Measurements from ENCODE around the gene ABCA12.

Gene ABCA12

DNA sequence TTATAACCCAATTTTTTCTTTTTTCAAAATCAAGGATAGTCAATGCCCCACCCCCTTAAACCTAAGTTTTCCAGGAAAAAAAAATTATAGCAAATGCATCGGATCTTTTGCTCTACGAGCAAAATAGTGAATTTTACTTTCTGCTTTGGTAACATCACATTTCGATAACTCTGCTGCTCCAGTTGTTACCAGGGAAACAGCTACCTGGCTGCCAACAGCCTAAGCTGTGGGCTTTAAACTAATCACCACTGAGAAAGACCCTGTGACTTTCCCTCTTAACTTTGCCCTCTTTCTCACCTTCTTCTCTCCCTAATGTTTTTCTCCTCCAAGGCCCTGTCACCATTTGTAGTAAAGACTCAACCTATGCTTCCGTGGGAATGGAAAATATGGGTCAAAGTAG lies 145.5 kb downstream of the ABCA12 start:
- ChIA-PET CTCF (no interaction called here), POLR2A (no interaction called here)
- TF ChIP-seq CTBP1 (IDR thresholded peaks at IDR 0.05; ENCODE audit: borderline replicate concordance) (no peak), ZNF384 (IDR thresholded peaks at IDR 0.05) (no peak), SUZ12 (IDR thresholded peaks at IDR 0.05) (no peak), FOXA1 (IDR thresholded peaks at IDR 0.05) (no peak), BHLHE40 (IDR thresholded peaks at IDR 0.05; ENCODE audit: borderline replicate concordance) (no peak), SP1 (IDR thresholded peaks at IDR 0.05) (no peak), ARNT (IDR thresholded peaks at IDR 0.05) (no peak), ELF4 (IDR thresholded peaks at IDR 0.05) (no peak), HDGF (IDR thresholded peaks at IDR 0.05; ENCODE audit: borderline replicate concordance) (no peak), NFRKB (IDR thresholded peaks at IDR 0.05) (no peak), L3MBTL2 (conservative IDR thresholded peaks at IDR 0.05) (no peak), TARDBP (IDR thresholded peaks at IDR 0.05) (no peak), FOXM1 (IDR thresholded peaks at IDR 0.05; ENCODE audit: borderline replicate concordance) (no peak), FOXK2 (IDR thresholded peaks at IDR 0.05) (no peak), LEF1 (IDR thresholded peaks at IDR 0.05; ENCODE audit: borderline replicate concordance) (no peak)
- TF ChIP-seq, protein P1, sequence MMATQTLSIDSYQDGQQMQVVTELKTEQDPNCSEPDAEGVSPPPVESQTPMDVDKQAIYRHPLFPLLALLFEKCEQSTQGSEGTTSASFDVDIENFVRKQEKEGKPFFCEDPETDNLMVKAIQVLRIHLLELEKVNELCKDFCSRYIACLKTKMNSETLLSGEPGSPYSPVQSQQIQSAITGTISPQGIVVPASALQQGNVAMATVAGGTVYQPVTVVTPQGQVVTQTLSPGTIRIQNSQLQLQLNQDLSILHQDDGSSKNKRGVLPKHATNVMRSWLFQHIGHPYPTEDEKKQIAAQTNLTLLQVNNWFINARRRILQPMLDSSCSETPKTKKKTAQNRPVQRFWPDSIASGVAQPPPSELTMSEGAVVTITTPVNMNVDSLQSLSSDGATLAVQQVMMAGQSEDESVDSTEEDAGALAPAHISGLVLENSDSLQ (IDR thresholded peaks at IDR 0.05): no peak
- DNase-seq (ENCODE audit: extremely low spot score): no peak

- ChIA-PET POLR2A (no interaction called here), CTCF (no interaction called here)
- DNase-seq (ENCODE audit: extremely low spot score): no peak
- TF ChIP-seq L3MBTL2 (conservative IDR thresholded peaks at IDR 0.05): no peak
- no peak for TF ChIP-seq SP1 (IDR thresholded peaks at IDR 0.05)
- TF ChIP-seq FOXK2 (IDR thresholded peaks at IDR 0.05): no peak
- TF ChIP-seq FOXM1 (IDR thresholded peaks at IDR 0.05; ENCODE audit: borderline replicate concordance): no peak
- no peak for TF ChIP-seq LEF1 (IDR thresholded peaks at IDR 0.05; ENCODE audit: borderline replicate concordance)
- no peak for TF ChIP-seq ELF4 (IDR thresholded peaks at IDR 0.05)
- no peak for TF ChIP-seq BHLHE40 (IDR thresholded peaks at IDR 0.05; ENCODE audit: borderline replicate concordance)
- no peak for TF ChIP-seq CTBP1 (IDR thresholded peaks at IDR 0.05; ENCODE audit: borderline replicate concordance)
- TF ChIP-seq TARDBP (IDR thresholded peaks at IDR 0.05): no peak
- TF ChIP-seq, protein P1 (IDR thresholded peaks at IDR 0.05): no peak
- TF ChIP-seq SUZ12 (IDR thresholded peaks at IDR 0.05): no peak
- TF ChIP-seq ZNF384 (IDR thresholded peaks at IDR 0.05): no peak
- TF ChIP-seq HDGF (IDR thresholded peaks at IDR 0.05; ENCODE audit: borderline replicate concordance): no peak
- no peak for TF ChIP-seq FOXA1 (IDR thresholded peaks at IDR 0.05)
- TF ChIP-seq NFRKB (IDR thresholded peaks at IDR 0.05): no peak
- TF ChIP-seq ARNT (IDR thresholded peaks at IDR 0.05): no peak
Observed at GRCh38 chr2:214989187-214989586, 149.2 kb downstream of the ABCA12 start.

GRCh38 chr2:214987261-214987660 lies 151.2 kb downstream of the ABCA12 start:
- no peak for TF ChIP-seq NFRKB (IDR thresholded peaks at IDR 0.05)
- no peak for TF ChIP-seq BHLHE40 (IDR thresholded peaks at IDR 0.05; ENCODE audit: borderline replicate concordance)
- no peak for TF ChIP-seq ARNT (IDR thresholded peaks at IDR 0.05)
- POLR2A ChIA-PET: no interaction called here
- DNase-seq (ENCODE audit: extremely low spot score): no peak
- CTCF ChIA-PET: no interaction called here

GRCh38 chr2:214985619-214986018 lies 152.8 kb downstream of the ABCA12 start:
- ChIA-PET POLR2A (no interaction called here), CTCF (no interaction called here)
- no peak for DNase-seq (ENCODE audit: extremely low spot score)
- TF ChIP-seq ELF4 (IDR thresholded peaks at IDR 0.05) (no peak), TARDBP (IDR thresholded peaks at IDR 0.05) (no peak), HDGF (IDR thresholded peaks at IDR 0.05; ENCODE audit: borderline replicate concordance) (no peak), SP1 (IDR thresholded peaks at IDR 0.05) (no peak), SUZ12 (IDR thresholded peaks at IDR 0.05) (no peak), LEF1 (IDR thresholded peaks at IDR 0.05; ENCODE audit: borderline replicate concordance) (no peak), CTBP1 (IDR thresholded peaks at IDR 0.05; ENCODE audit: borderline replicate concordance) (no peak), L3MBTL2 (conservative IDR thresholded peaks at IDR 0.05) (no peak), FOXK2 (IDR thresholded peaks at IDR 0.05) (no peak), FOXM1 (IDR thresholded peaks at IDR 0.05; ENCODE audit: borderline replicate concordance) (no peak), ARNT (IDR thresholded peaks at IDR 0.05) (no peak), ZNF384 (IDR thresholded peaks at IDR 0.05) (no peak), BHLHE40 (IDR thresholded peaks at IDR 0.05; ENCODE audit: borderline replicate concordance) (no peak), FOXA1 (IDR thresholded peaks at IDR 0.05) (no peak), NFRKB (IDR thresholded peaks at IDR 0.05) (no peak)
- TF ChIP-seq, protein P1 (IDR thresholded peaks at IDR 0.05): no peak

DNA sequence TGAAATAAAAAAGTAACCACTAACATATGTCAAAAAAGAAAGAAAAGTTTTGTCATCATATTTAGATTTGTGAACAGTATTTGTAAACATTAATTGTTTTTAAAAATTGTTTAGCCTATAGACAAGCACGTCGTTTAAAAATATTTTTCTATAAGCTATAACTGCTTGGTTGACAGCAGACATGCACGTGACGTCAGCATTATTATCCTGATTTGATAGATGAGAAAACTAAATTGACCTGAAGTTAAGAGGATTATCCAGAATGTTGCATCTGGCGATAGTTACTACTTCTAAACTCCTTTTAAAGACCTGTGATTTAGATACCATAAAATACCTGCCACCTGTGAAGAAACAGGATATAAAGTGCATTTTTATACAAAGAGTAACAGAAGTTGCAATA lies 172.0 kb downstream of the ABCA12 start:
- ChIA-PET POLR2A (no interaction called here), CTCF (no interaction called here)
- no peak for TF ChIP-seq SUZ12 (IDR thresholded peaks at IDR 0.05)
- TF ChIP-seq SP1 (IDR thresholded peaks at IDR 0.05): no peak
- no peak for TF ChIP-seq ARNT (IDR thresholded peaks at IDR 0.05)
- no peak for TF ChIP-seq BHLHE40 (IDR thresholded peaks at IDR 0.05; ENCODE audit: borderline replicate concordance)
- TF ChIP-seq L3MBTL2 (conservative IDR thresholded peaks at IDR 0.05): no peak
- TF ChIP-seq TARDBP (IDR thresholded peaks at IDR 0.05): no peak
- no peak for TF ChIP-seq FOXM1 (IDR thresholded peaks at IDR 0.05; ENCODE audit: borderline replicate concordance)
- DNase-seq (ENCODE audit: extremely low spot score): no peak

DNA sequence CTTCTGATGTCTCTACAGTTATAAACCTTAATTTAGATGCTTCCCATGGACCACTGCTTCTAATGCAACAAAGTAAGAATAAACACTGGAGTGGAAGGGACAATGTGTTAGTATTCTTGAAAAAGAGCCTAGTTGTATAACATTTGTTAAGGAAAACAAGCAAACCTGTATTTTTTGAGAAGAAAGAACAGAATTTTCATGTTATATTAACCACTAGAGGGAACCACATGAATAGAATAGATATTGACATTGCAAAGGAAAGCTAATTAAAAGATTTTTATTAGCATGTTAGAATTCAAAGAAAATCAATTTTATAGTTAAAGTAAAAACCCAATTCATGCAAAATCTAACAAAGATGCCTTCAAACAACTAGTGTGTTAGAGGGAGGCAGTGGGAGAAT lies 177.7 kb downstream of the ABCA12 start:
- ChIA-PET POLR2A (no interaction called here), CTCF (no interaction called here)
- no peak for TF ChIP-seq BHLHE40 (IDR thresholded peaks at IDR 0.05; ENCODE audit: borderline replicate concordance)
- no peak for TF ChIP-seq SP1 (IDR thresholded peaks at IDR 0.05)
- TF ChIP-seq ELF4 (IDR thresholded peaks at IDR 0.05): no peak
- no peak for TF ChIP-seq FOXK2 (IDR thresholded peaks at IDR 0.05)
- no peak for TF ChIP-seq L3MBTL2 (conservative IDR thresholded peaks at IDR 0.05)
- TF ChIP-seq FOXM1 (IDR thresholded peaks at IDR 0.05; ENCODE audit: borderline replicate concordance): no peak
- TF ChIP-seq FOXA1 (IDR thresholded peaks at IDR 0.05): no peak
- no peak for TF ChIP-seq HDGF (IDR thresholded peaks at IDR 0.05; ENCODE audit: borderline replicate concordance)
- no peak for TF ChIP-seq SUZ12 (IDR thresholded peaks at IDR 0.05)
- TF ChIP-seq ZNF384 (IDR thresholded peaks at IDR 0.05): no peak
- no peak for TF ChIP-seq ARNT (IDR thresholded peaks at IDR 0.05)
- no peak for DNase-seq (ENCODE audit: extremely low spot score)

Data from HEK293T (cell line).